Thyroid gland (tissue), 4 donors: Measurements from ENCODE around the gene UNC45B.

Experiments used
- CTCF ChIP-seq, 6 experiments: fragments of 200-600 bp in 3 of 6; fragments of 450-650 bp in 3 of 6; sonication (generic) in 3 of 6; IDR thresholded peaks; one replicate each; pipeline ENCODE4 v1.5.1; 2016 to 2019; ENCODE audit warnings: antibody characterized with exemption in 6 of 6, mild to moderate bottlenecking in 2 of 6, inconsistent platforms in 1 of 6, moderate library complexity in 1 of 6
- POLR2A ChIP-seq, 2 donors: fragments of 450-650 bp; IDR thresholded peaks; one replicate each; pipeline ENCODE4 v1.6.1; 2017; ENCODE audit warnings: antibody characterized with exemption in 2 of 2, mild to moderate bottlenecking in 2 of 2, moderate library complexity in 1 of 2

GRCh38 chr17:35141681-35142466, 5.7 kb upstream of the UNC45B start, which contains the start of gene NLE1:
- peak; percentile 59 to 96 (median 90) for TF ChIP-seq CTCF (IDR thresholded peaks at IDR 0.05)
- peak in 1 of 2 donors; percentile 16 for TF ChIP-seq POLR2A (IDR thresholded peaks at IDR 0.05)
